GM18870 (cell line): ENCODE results near the gene PRKAG2.
"Not testable (repeated sequence)": the region's sequence is repeated elsewhere in the genome, so short reads cannot be mapped to it uniquely, and the experiment has no call there.

ENCODE experiments used
- ATAC-seq: cut with Tn5 transposase; IDR thresholded peaks from one replicate; pipeline ENCODE4 v1.9.1; 2021; ENCODE audit warnings: moderate library complexity; ENCODE audit not compliant: unreplicated experiment

The PRKAG2 gene

GRCh38 chr7:151755131-151755801 is 121.6 kb downstream of the PRKAG2 start:
- no peak for ATAC-seq

- no peak for ATAC-seq
These were observed 122.2 kb downstream of the PRKAG2 start for GRCh38 chr7:151754688-151755130.

- ATAC-seq: no peak
These were observed 122.7 kb downstream of the PRKAG2 start for GRCh38 chr7:151754142-151754590.

GRCh38 chr7:151752816-151753595 is 123.9 kb downstream of the PRKAG2 start:
- no peak for ATAC-seq

GRCh38 chr7:151752037-151752436 is 124.9 kb downstream of the PRKAG2 start:
- ATAC-seq: no peak

- no peak for ATAC-seq
These were observed 128.2 kb downstream of the PRKAG2 start for GRCh38 chr7:151748733-151749132.

GRCh38 chr7:151748021-151748420 is 128.9 kb downstream of the PRKAG2 start:
- ATAC-seq: not testable (repeated sequence)

- ATAC-seq: no peak
These were observed 131.2 kb downstream of the PRKAG2 start for GRCh38 chr7:151745706-151746105.

GRCh38 chr7:151744656-151745638 is 132.0 kb downstream of the PRKAG2 start:
- no peak for ATAC-seq

- ATAC-seq: no peak
These were observed 132.8 kb downstream of the PRKAG2 start for GRCh38 chr7:151744051-151744580.

GRCh38 chr7:151743481-151743983 is 133.4 kb downstream of the PRKAG2 start:
- ATAC-seq: no peak

GRCh38 chr7:151742713-151743480 is 134.0 kb downstream of the PRKAG2 start:
- no peak for ATAC-seq

- ATAC-seq: no peak
These were observed 135.3 kb downstream of the PRKAG2 start for GRCh38 chr7:151741585-151741984.

- ATAC-seq: no peak
These were observed 136.6 kb downstream of the PRKAG2 start for GRCh38 chr7:151740081-151740851.

GRCh38 chr7:151738925-151739324 is 138.0 kb downstream of the PRKAG2 start:
- no peak for ATAC-seq

GRCh38 chr7:151736403-151736909 is 140.5 kb downstream of the PRKAG2 start:
- no peak for ATAC-seq

- ATAC-seq: no peak
These were observed 141.0 kb downstream of the PRKAG2 start for GRCh38 chr7:151735851-151736402.

GRCh38 chr7:151735186-151735850 is 141.6 kb downstream of the PRKAG2 start:
- ATAC-seq: no peak
